H1 (cell line): ENCODE results near the gene OAT. TPM values are rescaled to one million over a fixed set of nuclear protein-coding genes. Genes with fewer than 3 reads are reported as not detected.

Experiments used
- CTCF ChIA-PET: fragments of 300-600 bp; sonication (Branson Sonifier 250); formaldehyde crosslinking; loops from one replicate; lab custom pipeline; 2021; ENCODE audit not compliant: partially characterized antibody; lab: Charles Lee
- POLR2A ChIA-PET: fragments of 300-600 bp; sonication (Branson Sonifier 250); formaldehyde crosslinking; loops from one replicate; lab custom pipeline; 2021; ENCODE audit warnings: inconsistent platforms; ENCODE audit not compliant: partially characterized antibody; lab: Charles Lee
- DNase-seq, 2 experiments: peaks; one replicate each; pipeline versions ENCODE4 v3.0.0 to v3.0.0-alpha.2; 2010 to 2022; ENCODE audit warnings: low spot score in 2 of 2, low read depth in 1 of 2, mixed read lengths in 1 of 2
- FAIRE-seq: peaks from 2 replicates; lab custom pipeline; 2011; peaks lifted over from hg19 to GRCh38; lab: Jason Lieb, UNC
- H2AFZ ChIP-seq: 2 replicates; pipeline ENCODE4 v1.8.1; 2012; ENCODE audit warnings: low read length, inconsistent platforms
- H2AK5ac ChIP-seq: 2 replicates; pipeline ENCODE4 v1.6.1; 2013; ENCODE audit warnings: low read depth, low read length
- H2BK120ac ChIP-seq: replicated peaks from 2 replicates; pipeline ENCODE3; 2013; ENCODE audit warnings: low read depth, low read length, inconsistent platforms
- H2BK12ac ChIP-seq: 2 replicates; pipeline ENCODE4 v1.6.1; 2013; ENCODE audit warnings: low read depth, low read length
- H2BK15ac ChIP-seq: 2 replicates; pipeline ENCODE4 v1.6.1; 2013; ENCODE audit warnings: low read length
- H2BK20ac ChIP-seq: 2 replicates; pipeline ENCODE4 v1.6.1; 2013; ENCODE audit warnings: low read length
- H2BK5ac ChIP-seq: 2 replicates; pipeline ENCODE4 v1.6.1; 2013; ENCODE audit warnings: low read depth, low read length
- H3K14ac ChIP-seq: 2 replicates; pipeline ENCODE4 v1.6.1; 2013; ENCODE audit warnings: inconsistent platforms; ENCODE audit not compliant: insufficient read length
- H3K18ac ChIP-seq: 2 replicates; pipeline ENCODE4 v1.6.1; 2013; ENCODE audit warnings: low read length; ENCODE audit errors: extremely low read depth
- H3K23ac ChIP-seq: 2 replicates; pipeline ENCODE4 v1.6.1; 2013; ENCODE audit warnings: inconsistent platforms; ENCODE audit not compliant: insufficient read length
- H3K23me2 ChIP-seq: 2 replicates; pipeline ENCODE4 v1.6.1; 2013; ENCODE audit warnings: low read depth, low read length
- H3K27ac ChIP-seq: 2 replicates; pipeline ENCODE4 v1.6.1; 2011; ENCODE audit warnings: low read depth, low read length, inconsistent platforms
- H3K27me3 ChIP-seq, 4 experiments: replicated peaks in 1 of 4; 1 replicate in 1 of 4; 2 replicates in 3 of 4; pipeline versions ENCODE4 v1.6.1 to v1.8.1; 2011 to 2013; ENCODE audit warnings: low read length in 3 of 4, mild to moderate bottlenecking in 3 of 4, inconsistent platforms in 2 of 4, mixed read lengths in 2 of 4, moderate library complexity in 1 of 4; ENCODE audit not compliant: control insufficient read depth in 3 of 4, insufficient read depth in 3 of 4; ENCODE audit errors: extremely low read depth in 1 of 4
- H3K36me3 ChIP-seq, 4 experiments: 2 replicates each; pipeline versions ENCODE4 v1.6.1 to v1.8.1; 2011 to 2013; ENCODE audit warnings: mild to moderate bottlenecking in 4 of 4, low read length in 3 of 4, moderate library complexity in 2 of 4, control low read depth in 1 of 4, inconsistent platforms in 1 of 4; ENCODE audit not compliant: insufficient read depth in 4 of 4, control insufficient read depth in 2 of 4
- H3K4ac ChIP-seq: replicated peaks from 2 replicates; pipeline ENCODE3; 2013; ENCODE audit warnings: low read length, low read depth, mixed read lengths, inconsistent platforms; ENCODE audit not compliant: insufficient read length
- H3K4me1 ChIP-seq, 4 experiments: replicated peaks in 1 of 4; 1 replicate in 1 of 4; 2 replicates in 3 of 4; pipeline versions ENCODE4 v1.6.1 to v1.8.1; 2011 to 2013; ENCODE audit warnings: low read length in 3 of 4, inconsistent platforms in 2 of 4, mixed read lengths in 1 of 4; ENCODE audit not compliant: insufficient read depth in 4 of 4, control insufficient read depth in 3 of 4
- H3K4me2 ChIP-seq, 2 experiments: 2 replicates each; pipeline versions ENCODE4 v1.6.1 to v1.8.1; 2011 to 2013; ENCODE audit warnings: low read depth in 2 of 2, low read length in 2 of 2, control low read depth in 1 of 2, inconsistent platforms in 1 of 2, mild to moderate bottlenecking in 1 of 2; ENCODE audit not compliant: insufficient read depth in 1 of 2
- H3K4me3 ChIP-seq, 4 experiments: fragments of 200-600, 300-600 bp in 1 of 4; sonication (generic), shearing (Covaris generic), sonication (Bioruptor Twin) in 1 of 4; 2 replicates each; pipeline versions ENCODE4 v1.5.1 to v1.8.1; 2011 to 2016; ENCODE audit warnings: low read length in 4 of 4, low read depth in 3 of 4, control low read depth in 2 of 4, inconsistent platforms in 2 of 4, mild to moderate bottlenecking in 2 of 4, mixed read lengths in 1 of 4, moderate library complexity in 1 of 4; ENCODE audit not compliant: insufficient read depth in 2 of 4; ENCODE audit errors: extremely low read depth in 1 of 4
- H3K56ac ChIP-seq: replicated peaks from 2 replicates; pipeline ENCODE3; 2013; ENCODE audit warnings: low read depth, mild to moderate bottlenecking, mixed read lengths, low read length, inconsistent platforms; ENCODE audit not compliant: insufficient read length
- H3K79me1 ChIP-seq: 2 replicates; pipeline ENCODE4 v1.6.1; 2013; ENCODE audit warnings: low read depth, low read length, control low read depth
- H3K79me2 ChIP-seq, 2 experiments: 2 replicates each; pipeline versions ENCODE4 v1.6.1 to v1.8.1; 2012 to 2013; ENCODE audit warnings: low read length in 2 of 2, mild to moderate bottlenecking in 2 of 2, inconsistent platforms in 1 of 2; ENCODE audit not compliant: insufficient read depth in 2 of 2, control insufficient read depth in 1 of 2
- H3K9ac ChIP-seq, 4 experiments: replicated peaks in 1 of 4; 1 replicate in 1 of 4; 2 replicates in 3 of 4; pipeline versions ENCODE4 v1.6.1 to v1.8.1; 2011 to 2013; ENCODE audit warnings: low read depth in 3 of 4, low read length in 3 of 4, control low read depth in 2 of 4, mild to moderate bottlenecking in 2 of 4, moderate library complexity in 2 of 4, inconsistent platforms in 1 of 4; ENCODE audit errors: extremely low read depth in 1 of 4
- H3K9me3 ChIP-seq, 2 experiments: 2 replicates each; pipeline versions ENCODE4 v1.6.1 to v1.8.1; 2012 to 2013; ENCODE audit warnings: mild to moderate bottlenecking in 2 of 2, moderate library complexity in 2 of 2, control low read depth in 1 of 2, inconsistent platforms in 1 of 2, low read depth in 1 of 2, low read length in 1 of 2, mixed read lengths in 1 of 2; ENCODE audit not compliant: insufficient read depth in 2 of 2
- H4K20me1 ChIP-seq, 2 experiments: replicated peaks in 1 of 2; 2 replicates each; pipeline versions ENCODE3 to v1.8.1; 2011 to 2013; ENCODE audit warnings: inconsistent platforms in 2 of 2, low read length in 2 of 2, mild to moderate bottlenecking in 1 of 2; ENCODE audit not compliant: insufficient read depth in 2 of 2, control insufficient read depth in 1 of 2
- H4K5ac ChIP-seq: 2 replicates; pipeline ENCODE4 v1.6.1; 2013; ENCODE audit warnings: low read length, low read depth, mixed read lengths, inconsistent platforms; ENCODE audit not compliant: insufficient read length
- H4K8ac ChIP-seq: 2 replicates; pipeline ENCODE4 v1.8.0; 2013; ENCODE audit warnings: mild to moderate bottlenecking, moderate library complexity, low read length, inconsistent platforms; ENCODE audit not compliant: insufficient read depth; ENCODE audit errors: extremely low read depth
- H4K91ac ChIP-seq: replicated peaks from 2 replicates; pipeline ENCODE3; 2013; ENCODE audit warnings: low read length, mixed read lengths, inconsistent platforms; ENCODE audit not compliant: insufficient read length
- ASH2L ChIP-seq: fragments of 200-600, 300-600 bp; sonication (generic); IDR thresholded peaks from one replicate; pipeline ENCODE4 v1.7.1; 2017; ENCODE audit warnings: low read length
- ATF3 ChIP-seq: IDR thresholded peaks from 2 replicates; pipeline ENCODE4 v1.6.1; 2011; ENCODE audit warnings: low read depth, mild to moderate bottlenecking, low read length; ENCODE audit not compliant: insufficient read depth
- CBX5 ChIP-seq: fragments of 300-800, 300-1000 bp; sonication (generic); IDR thresholded peaks from 2 replicates; pipeline ENCODE4 v1.7.1; 2016; ENCODE audit warnings: antibody characterized with exemption, low read length, low read depth
- CHD2 ChIP-seq: IDR thresholded peaks from 2 replicates; pipeline ENCODE4 v1.6.1; 2012; ENCODE audit warnings: low read length, improper control_type of control experiment
- EZH2 ChIP-seq: fragments of 200-600 bp; sonication (generic); IDR thresholded peaks from 2 replicates; pipeline ENCODE4 v1.7.1; 2012; ENCODE audit warnings: low read depth, mild to moderate bottlenecking, moderate library complexity, low read length, inconsistent platforms; ENCODE audit not compliant: severe bottlenecking
- MAFK ChIP-seq: IDR thresholded peaks from 2 replicates; pipeline ENCODE4 v1.6.1; 2012; ENCODE audit warnings: low read depth, mild to moderate bottlenecking, improper control_type of control experiment, low read length
- NRF1 ChIP-seq: IDR thresholded peaks from 2 replicates; pipeline ENCODE4 v1.6.1; 2011; ENCODE audit warnings: mild to moderate bottlenecking, low read depth, low read length, improper control_type of control experiment
- PHF8 ChIP-seq: fragments of 200-600 bp; sonication (generic); conservative IDR thresholded peaks from 2 replicates; pipeline ENCODE4 v1.7.1; 2012; ENCODE audit warnings: low read depth, mild to moderate bottlenecking, inconsistent platforms, low read length, moderate library complexity
- POLR2AphosphoS5 ChIP-seq: IDR thresholded peaks from 2 replicates; pipeline ENCODE4 v1.6.1; 2011; ENCODE audit warnings: low read depth, low read length
- SAP30 ChIP-seq: fragments of 300-600 bp; sonication (generic); IDR thresholded peaks from 2 replicates; pipeline ENCODE4 v1.7.1; 2012; ENCODE audit warnings: low read length, moderate library complexity, mild to moderate bottlenecking, inconsistent platforms; ENCODE audit not compliant: insufficient read depth, insufficient replicate concordance
- SUZ12 ChIP-seq: fragments of 200-600 bp; sonication (generic); IDR thresholded peaks from 2 replicates; pipeline ENCODE4 v1.6.1; 2012; ENCODE audit warnings: mild to moderate bottlenecking, inconsistent platforms, low read length, moderate library complexity, mixed read lengths
- TAF1 ChIP-seq: IDR thresholded peaks from 2 replicates; pipeline ENCODE4 v1.6.1; 2011; ENCODE audit warnings: mild to moderate bottlenecking, low read depth, low read length
- TBP ChIP-seq: IDR thresholded peaks from 2 replicates; pipeline ENCODE4 v1.6.1; 2011; ENCODE audit warnings: low read depth, low read length, improper control_type of control experiment
- TEAD4 ChIP-seq: IDR thresholded peaks from 2 replicates; pipeline ENCODE4 v1.6.1; 2012; ENCODE audit warnings: low read depth, low read length, inconsistent platforms, mixed read lengths
- WGBS, 2 experiments: shearing (Covaris generic) in 1 of 2; methylation state at CpG; one replicate each; pipeline versions ENCODE4 v1.1.6 to v1.1.7; 2013 to 2015; ENCODE audit warnings: low lambda C conversion rate in 2 of 2, mixed read lengths in 2 of 2, inconsistent platforms in 1 of 2, low coverage in 1 of 2, missing lambda C conversion rate in 1 of 2; ENCODE audit not compliant: insufficient replicate concordance in 2 of 2, insufficient coverage in 1 of 2, insufficient read length in 1 of 2; ENCODE audit errors: extremely low coverage in 1 of 2, missing lambda C conversion rate in 1 of 2; 5-methylcytosine and 5-hydroxymethylcytosine counted together
- polyA plus RNA-seq, 7 experiments: library from polyadenylated mRNA; depleted of rRNA in 3 of 7; stranded (reverse) in 5 of 7; unstranded in 2 of 7; fragments of >200 nt in 5 of 7; fragments of 200-250 nt in 2 of 7; gene quantifications; 1 replicate in 5 of 7; 2 replicates in 1 of 7; 4 replicates in 1 of 7; pipeline versions ENCODE4 v1.2.1 to v1.2.3, GENCODE V29; 2011 to 2013; ENCODE audit warnings: missing spikeins in 2 of 7, mixed read lengths in 2 of 7
- total RNA-seq: library from RNA; stranded (reverse); fragmentation: NEBNext Ultra II Directional; extraction: Animal tissue kit (Norgen Biotek cat#: 25700); gene quantifications from 2 replicates; pipeline ENCODE4 v1.2.1, GENCODE V29; 2021

The OAT gene
- total and polyA plus RNA-seq, 2 of the 8 experiments (the other 6 are each of a cell fraction or from before 2014, with no cell fraction given) = 67.8 to 121 TPM

DNA sequence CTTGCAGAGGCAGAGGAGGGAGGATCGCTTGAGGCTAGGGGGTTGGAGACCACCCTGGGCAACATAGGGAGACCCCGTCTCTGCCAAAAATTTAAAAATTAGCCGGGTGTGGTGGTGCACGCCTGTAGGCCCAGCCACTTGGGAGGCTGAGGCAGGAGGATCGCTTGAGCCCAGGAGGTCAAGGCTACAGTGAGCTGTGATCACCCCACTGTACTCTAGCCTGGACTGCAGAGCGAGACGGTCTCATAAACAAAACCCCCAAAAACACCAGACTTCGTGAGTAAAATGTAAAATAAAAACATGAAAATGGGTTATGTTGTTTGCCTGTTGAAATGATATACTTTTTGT lies 43.6 kb upstream of the OAT start:
- POLR2A ChIA-PET = interaction anchor here (0.7 to 5.4 kb wide), 5 partner anchors 11 to 105 kb away, joined by 4 to 36 read pairs (median 4); partner anchors contain the start of genes NKX1-2 and OAT
- Histone ChIP-seq H2BK20ac (no peak overlapping the region), H3K4me1 (peaks cover 11 to 33% (median 22%) of the 10 kb centered on the region in 4 experiments), H3K36me3 (no peaks in the 10 kb centered on the region), H3K79me1 (peaks cover 3% of the 10 kb centered on the region; the same call in 1 of the 2 replicates), H2AFZ (no peak overlapping the region), H3K14ac (no peak overlapping the region), H4K5ac (peak overlapping the region; percentile 39), H3K4me3 (peak overlapping the region; percentile 69 to 91 (median 72)), H3K18ac (peak overlapping the region; percentile 78), H2AK5ac (no peak overlapping the region), H4K20me1 (peaks cover 0 to 4% of the 10 kb centered on the region in 2 experiments), H3K9me3 (no peaks in the 10 kb centered on the region), H3K27me3 (no peaks in the 10 kb centered on the region), H3K23ac (no peak overlapping the region), H3K27ac (no peak overlapping the region), H3K4me2 (peak overlapping the region; percentile 59 to 64), H4K8ac (peak overlapping the region; percentile 45; the same call in 1 of the 2 replicates), H2BK12ac (no peak overlapping the region), H4K91ac (peak overlapping the region; percentile 90), H2BK120ac (no peak overlapping the region), H3K23me2 (peaks cover 5% of the 10 kb centered on the region), H2BK15ac (no peak overlapping the region), H2BK5ac (peak overlapping the region; percentile 68; the same call in 1 of the 2 replicates), H3K4ac (peak overlapping the region; percentile 35), H3K56ac (peak overlapping the region; percentile 33), H3K9ac (no peak overlapping the region), H3K79me2 (peaks cover 0 to 4% of the 10 kb centered on the region in 2 experiments; a peak in 2 of 4 replicates)
- WGBS, 2 experiments = 83% methylated on average over 8 of the region's 8 CpGs; no CpG with 5 or more reads in 1 of the 2 experiments
- CTCF ChIA-PET = interaction anchor here (2.9 kb wide), 1 partner anchor 13 kb away, joined by 14 read pairs; the partner anchor contains the start of gene NKX1-2
- DNase-seq = no peak
- no peak for FAIRE-seq
- TF ChIP-seq PHF8 (no peak), TAF1 (no peak), SUZ12 (no peak), TEAD4 (no peak), TBP (no peak), CHD2 (no peak), POLR2AphosphoS5 (no peak), MAFK (no peak), NRF1 (no peak), ATF3 (no peak), ASH2L (no peak), CBX5 (no peak), EZH2 (no peak), SAP30 (no peak)
